GM12891 (cell line): ENCODE data around the gene PRSS21.

Experiments used
- DNase-seq: peaks from one replicate; pipeline ENCODE4 v3.0.0; 2011; ENCODE audit warnings: low spot score; ENCODE audit not compliant: insufficient read length
- FAIRE-seq: peaks from 2 replicates; lab custom pipeline; 2011; peaks lifted over from hg19 to GRCh38; lab: Jason Lieb, UNC
- PAX5 ChIP-seq: IDR thresholded peaks from 2 replicates; pipeline ENCODE4 v1.6.1; 2011; ENCODE audit warnings: low read length, moderate library complexity, mild to moderate bottlenecking; ENCODE audit not compliant: insufficient read depth, severe bottlenecking
- POLR2A ChIP-seq: IDR thresholded peaks from 2 replicates; pipeline ENCODE4 v1.6.1; 2011; ENCODE audit warnings: low read depth, low read length, control low read depth
- POLR2AphosphoS5 ChIP-seq: IDR thresholded peaks from 2 replicates; pipeline ENCODE4 v1.6.1; 2011; ENCODE audit warnings: low read depth, low read length, control low read depth
- POU2F2 ChIP-seq: IDR thresholded peaks from 2 replicates; pipeline ENCODE4 v1.6.1; 2011; ENCODE audit warnings: low read depth, mild to moderate bottlenecking, control low read depth, low read length, moderate library complexity
- SPI1 ChIP-seq: IDR thresholded peaks from 2 replicates; pipeline ENCODE4 v1.6.1; 2011; ENCODE audit warnings: low read depth, low read length, control low read depth
- TAF1 ChIP-seq: IDR thresholded peaks from 2 replicates; pipeline ENCODE4 v1.6.1; 2011; ENCODE audit warnings: low read depth, low read length, control low read depth

Gene PRSS21

DNA sequence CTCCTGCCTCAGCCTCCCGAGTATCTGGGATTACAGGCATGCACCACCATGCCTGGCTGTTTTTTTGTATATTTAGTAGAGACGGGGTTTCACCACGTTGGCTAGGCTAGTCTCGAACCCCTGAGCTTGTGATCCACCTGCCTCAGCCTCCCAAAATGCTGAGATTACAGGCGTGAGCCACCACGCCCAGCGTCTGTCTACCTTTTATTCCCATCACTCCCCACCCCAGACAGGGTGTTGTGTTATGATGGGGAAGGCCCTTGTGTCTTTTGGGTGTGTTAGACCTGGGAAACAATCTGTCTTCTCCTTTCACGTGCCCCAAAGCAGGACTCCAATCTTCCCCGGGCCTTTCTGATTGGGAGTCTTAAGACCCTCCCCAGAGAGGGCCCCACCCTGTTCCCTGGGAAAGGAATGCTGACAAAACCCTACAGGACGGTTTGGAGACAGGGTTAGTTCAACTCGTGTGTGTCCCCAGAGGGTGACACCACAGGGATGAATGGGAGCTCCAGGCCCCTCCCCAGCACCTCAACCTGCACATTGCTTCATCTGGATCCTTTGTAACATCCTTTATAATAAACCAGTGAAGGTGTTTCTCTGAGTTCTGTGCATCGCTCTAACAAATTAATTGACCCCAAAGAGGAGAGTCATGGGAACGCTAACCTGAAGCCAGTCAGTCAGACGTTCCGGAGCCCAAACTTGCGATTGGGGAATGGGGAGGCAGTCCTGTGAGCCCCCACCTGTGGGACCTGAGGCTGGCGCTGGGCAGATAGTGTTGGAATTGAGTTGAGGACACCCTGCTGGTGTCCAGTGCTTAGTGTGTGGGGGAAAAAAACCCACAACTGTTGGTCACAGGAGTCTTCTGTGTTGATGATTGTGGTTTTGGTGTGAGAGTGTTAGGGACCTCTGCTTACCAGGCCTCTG lies 36.8 kb upstream of the PRSS21 start:
- TF ChIP-seq POU2F2 = no peak
- no peak for TF ChIP-seq POLR2AphosphoS5
- no peak for TF ChIP-seq PAX5
- no peak for TF ChIP-seq TAF1
- TF ChIP-seq SPI1 = no peak
- no peak for TF ChIP-seq POLR2A
- DNase-seq (no peak), FAIRE-seq (no peak)

DNA sequence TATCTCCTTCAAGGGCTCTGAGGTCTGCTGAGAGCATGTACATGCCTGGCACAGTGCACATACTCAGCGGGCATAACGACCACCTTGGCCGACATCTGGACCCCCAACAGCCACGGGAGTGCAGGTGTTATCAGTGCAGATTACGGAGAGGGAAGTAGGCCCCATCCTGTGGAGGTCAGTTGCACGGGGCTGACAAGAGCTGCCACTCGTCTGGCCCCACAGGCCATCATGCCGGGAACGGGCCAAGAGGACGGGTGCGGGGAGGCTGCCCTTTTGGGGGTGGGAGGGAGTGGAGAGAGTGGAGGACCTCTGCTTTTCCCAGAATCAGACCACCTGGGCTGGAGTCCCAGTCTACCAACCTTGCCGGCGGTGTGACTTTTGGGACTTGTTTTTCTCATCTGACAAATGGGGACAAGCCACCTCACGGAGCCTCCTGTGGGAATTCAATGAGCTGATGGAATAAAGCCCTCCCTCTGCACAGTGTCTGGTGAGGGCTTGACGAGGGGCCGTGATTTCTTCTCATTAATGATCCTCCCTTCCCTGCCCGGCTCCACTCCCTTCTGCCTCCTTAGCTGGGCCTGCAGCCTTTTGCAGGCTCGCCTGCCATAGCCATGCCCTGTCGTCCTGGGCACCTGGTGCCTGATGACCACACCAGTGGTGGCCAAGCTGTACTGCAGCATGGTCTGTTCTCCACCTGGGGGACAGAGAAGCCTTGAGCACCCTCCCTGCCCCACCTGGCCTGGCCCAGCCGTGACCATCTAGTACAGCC lies 34.3 kb upstream of the PRSS21 start:
- FAIRE-seq (no peak), DNase-seq (no peak)
- TF ChIP-seq TAF1 = no peak
- TF ChIP-seq POLR2A = no peak
- TF ChIP-seq PAX5 = no peak
- TF ChIP-seq POU2F2 = no peak
- TF ChIP-seq POLR2AphosphoS5 = no peak
- TF ChIP-seq SPI1 = no peak

DNA sequence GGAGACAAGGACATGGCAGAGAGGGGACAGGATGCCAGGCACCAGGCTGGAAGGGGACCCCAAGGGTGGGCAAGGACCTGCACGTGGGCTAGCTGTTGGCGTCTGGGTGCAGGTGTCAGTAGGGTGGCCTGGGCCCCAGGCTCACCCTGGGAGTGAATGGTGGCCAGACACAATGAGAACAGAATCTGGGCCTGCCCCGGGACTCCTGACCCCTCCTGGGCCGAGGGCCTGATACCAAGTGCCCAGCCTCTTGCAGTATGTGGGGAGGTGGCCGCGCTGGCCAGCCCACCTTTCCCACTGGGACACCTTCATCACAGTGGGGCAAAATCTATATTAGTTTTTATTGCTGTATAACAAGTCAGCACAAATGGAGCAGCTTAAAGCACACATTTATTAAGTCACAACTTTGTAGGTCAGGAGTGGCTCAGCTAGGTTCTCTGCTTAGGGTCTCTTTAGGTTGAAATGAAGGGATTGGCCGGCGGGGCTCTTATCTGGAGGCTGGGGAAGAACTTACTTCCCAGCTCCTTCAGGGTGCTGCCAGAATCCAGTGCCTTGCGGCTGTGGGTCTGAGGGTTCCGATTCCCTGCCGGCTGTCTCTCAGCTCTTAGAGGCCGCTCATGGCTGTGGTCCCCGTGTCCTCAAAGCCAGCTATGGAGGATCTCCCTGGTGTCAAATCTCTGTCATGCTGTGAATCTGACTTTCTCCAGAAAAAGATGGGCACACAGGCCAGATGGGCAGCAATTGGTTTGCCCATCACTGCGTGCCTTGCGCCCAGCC lies 33.3 kb upstream of the PRSS21 start:
- DNase-seq (no peak), FAIRE-seq (no peak)
- TF ChIP-seq POLR2A = no peak
- no peak for TF ChIP-seq SPI1
- TF ChIP-seq POLR2AphosphoS5 = no peak
- TF ChIP-seq TAF1 = no peak
- no peak for TF ChIP-seq PAX5
- TF ChIP-seq POU2F2 = no peak

DNA sequence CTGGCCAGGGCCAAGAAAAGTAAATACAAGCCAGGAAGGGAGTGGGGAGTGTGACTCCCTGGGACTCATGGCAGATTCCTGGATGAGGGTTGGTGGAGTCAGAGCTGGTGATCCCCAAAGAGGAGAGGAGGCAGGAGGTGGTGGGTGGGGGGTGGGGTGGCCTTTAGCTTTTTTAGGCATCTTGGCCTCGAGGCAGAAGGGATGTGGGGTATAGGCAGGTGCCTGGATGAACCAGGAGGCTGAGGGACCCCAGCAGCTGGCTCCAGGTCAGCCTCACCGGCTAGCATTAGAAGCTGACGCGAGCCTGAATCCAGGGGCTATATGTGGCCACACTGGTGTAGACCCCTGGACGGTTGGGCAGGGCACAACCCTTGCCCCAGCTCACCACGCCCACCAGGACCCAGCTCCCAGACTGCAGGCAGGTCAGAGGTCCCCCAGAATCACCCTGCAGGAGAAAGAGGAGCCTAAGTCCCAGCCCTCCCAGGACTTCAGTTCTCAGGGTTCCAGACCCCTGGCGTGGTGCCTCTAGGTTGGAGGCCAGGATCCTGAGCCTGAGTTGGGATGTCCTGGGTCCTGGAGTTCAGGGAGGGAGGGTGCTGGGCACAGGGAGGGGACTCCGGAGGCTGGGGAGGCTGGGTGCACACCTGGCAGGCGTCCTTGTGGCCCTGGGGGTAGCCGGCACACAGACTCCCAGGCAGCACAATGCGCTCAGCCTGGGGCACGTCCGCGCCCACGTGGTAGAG lies 32.5 kb upstream of the PRSS21 start:
- FAIRE-seq (no peak), DNase-seq (no peak)
- no peak for TF ChIP-seq PAX5
- no peak for TF ChIP-seq POLR2A
- no peak for TF ChIP-seq POU2F2
- no peak for TF ChIP-seq POLR2AphosphoS5
- TF ChIP-seq TAF1 = no peak
- no peak for TF ChIP-seq SPI1

DNA sequence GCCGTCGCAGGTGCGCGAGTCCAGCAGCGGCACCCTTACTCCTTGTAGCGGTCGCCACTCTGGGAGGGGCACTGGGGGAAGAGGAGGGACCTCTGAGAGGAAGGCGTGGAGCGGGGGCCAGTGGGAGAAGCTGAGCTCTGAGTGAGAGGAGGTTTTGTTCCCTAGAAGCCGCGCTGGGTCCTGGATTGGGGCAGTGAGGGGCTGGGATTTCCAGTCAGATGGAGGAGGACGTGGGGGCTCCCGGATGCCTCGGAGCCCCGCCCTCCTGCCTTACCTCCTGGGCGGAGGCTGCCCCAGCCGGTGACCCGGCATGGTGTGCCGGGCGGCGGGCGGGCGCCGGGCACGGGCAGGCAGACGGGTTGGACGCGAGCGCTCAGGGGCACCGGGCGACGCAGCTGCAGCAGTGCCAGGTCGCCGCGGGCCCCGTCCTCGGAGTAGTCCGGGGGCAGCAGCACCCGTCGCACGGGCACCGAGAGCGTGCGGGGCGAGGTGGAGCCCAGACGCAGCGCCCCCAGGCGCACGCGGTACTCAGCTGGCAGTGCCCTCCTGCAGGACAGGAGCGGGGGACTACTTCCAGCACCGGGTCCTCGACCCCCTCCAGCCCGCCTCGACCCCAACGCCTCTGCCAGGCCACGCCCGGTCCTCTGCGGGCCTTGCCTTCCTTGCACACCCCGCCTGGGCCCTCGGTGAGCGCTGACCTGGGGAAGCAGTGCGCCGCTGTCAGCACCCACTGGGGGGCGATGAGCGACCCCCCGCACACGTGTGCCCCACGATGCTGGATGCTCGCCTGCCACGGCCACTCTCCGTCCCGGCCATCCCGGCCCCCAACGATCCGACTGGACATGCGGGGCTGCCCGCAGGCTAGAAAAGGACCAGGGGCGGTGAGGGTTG lies 31.7 kb upstream of the PRSS21 start:
- DNase-seq (no peak), FAIRE-seq (no peak)
- TF ChIP-seq POLR2AphosphoS5 (no peak), POLR2A (no peak), TAF1 (no peak), POU2F2 (no peak), PAX5 (no peak), SPI1 (no peak)

DNA sequence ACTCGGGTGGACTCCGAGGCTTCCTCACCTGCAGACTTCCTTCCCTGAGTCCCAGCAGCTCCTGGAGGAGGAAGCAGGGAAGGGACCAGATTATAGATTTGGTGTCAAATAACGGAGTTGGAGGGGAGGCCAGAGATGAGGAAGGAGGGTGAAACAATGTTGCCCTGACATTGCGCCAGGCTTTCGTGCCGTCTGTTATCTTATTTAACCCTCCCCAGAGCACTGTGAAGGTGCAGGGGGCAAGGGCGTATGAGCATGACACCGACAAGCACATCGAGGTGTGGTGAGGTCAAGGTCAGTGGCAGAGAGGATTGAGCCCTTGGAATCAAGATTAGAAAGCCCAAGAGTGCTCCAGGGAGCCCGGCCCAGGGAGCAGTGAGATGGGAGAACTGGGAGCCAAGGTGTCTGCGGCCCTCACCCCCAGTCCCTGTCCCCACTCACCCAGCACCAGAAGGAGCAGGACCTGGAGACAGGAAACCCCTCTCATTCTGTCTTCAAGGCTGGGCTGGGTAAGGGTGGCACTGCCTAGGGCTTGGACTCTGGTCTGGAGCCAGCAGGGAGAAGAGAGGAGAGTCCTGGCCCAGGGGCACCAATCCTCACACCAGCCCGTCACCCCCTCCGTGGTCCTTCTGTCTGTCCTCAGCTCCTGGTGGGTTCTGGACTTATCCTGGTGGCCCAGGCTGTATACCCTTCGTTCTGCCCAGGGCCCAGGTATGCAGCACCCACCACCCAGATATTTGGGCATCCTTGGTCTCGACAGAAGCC lies 30.8 kb upstream of the PRSS21 start:
- TF ChIP-seq POLR2A (no peak), TAF1 (no peak), POLR2AphosphoS5 (no peak), POU2F2 (no peak)
- no peak for FAIRE-seq
- no peak for DNase-seq

DNA sequence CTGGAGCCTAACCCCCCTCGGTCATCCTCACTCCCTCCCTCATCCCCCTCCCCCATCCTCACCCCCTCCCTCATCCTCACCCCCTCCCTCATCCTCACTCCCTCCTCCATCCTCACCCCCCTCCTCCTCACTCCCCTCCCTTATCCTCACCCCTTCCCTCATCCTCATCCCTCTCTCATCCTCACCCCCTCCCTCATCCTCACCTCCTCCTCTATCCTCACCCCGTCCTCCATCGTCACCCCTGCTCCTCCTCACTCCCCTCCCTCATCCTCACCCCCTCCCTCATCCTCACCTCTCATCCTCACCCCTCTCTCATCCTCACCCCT lies 30.2 kb upstream of the PRSS21 start:
- TF ChIP-seq POU2F2 (no peak), PAX5 (no peak), TAF1 (no peak), POLR2AphosphoS5 (no peak), POLR2A (no peak), SPI1 (no peak)
- DNase-seq (no peak), FAIRE-seq (no peak)

DNA sequence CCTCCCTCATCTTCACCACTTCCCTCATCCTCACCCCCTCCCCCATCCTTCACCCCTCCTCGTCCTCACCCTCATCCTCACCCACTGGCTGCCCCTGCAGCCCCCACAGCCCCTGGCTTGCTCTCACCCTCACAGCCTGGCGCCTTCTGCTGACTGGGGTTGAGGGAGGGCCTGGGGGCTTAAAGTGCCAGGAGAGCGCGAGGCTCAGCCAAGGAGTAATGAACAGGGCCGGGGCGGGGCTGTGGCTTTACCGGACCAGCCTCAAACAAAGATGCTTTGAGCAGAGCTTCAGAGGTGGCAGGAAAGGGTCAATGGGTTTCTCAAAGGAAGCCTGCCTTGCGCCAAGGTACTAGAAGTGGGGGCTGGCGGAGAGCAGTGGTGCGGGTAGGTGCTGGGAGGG lies 29.6 kb upstream of the PRSS21 start, which contains the start of gene PRSS33:
PRSS33 (minus strand) TSS at position 155 of the 400 bp plus-strand sequence. CDS start 1,013 bp downstream, outside the sequence.
- TF ChIP-seq POLR2A (no peak), POU2F2 (no peak), TAF1 (no peak), PAX5 (no peak), POLR2AphosphoS5 (no peak), SPI1 (no peak)
- FAIRE-seq (no peak), DNase-seq (no peak)
